HuH-7.5 (cell line): Measurements from ENCODE around the gene HOXA1.

Experiments
- DNase-seq: peaks from one replicate; pipeline ENCODE4 v3.0.0; 2011; ENCODE audit warnings: low spot score

Gene HOXA1

DNA sequence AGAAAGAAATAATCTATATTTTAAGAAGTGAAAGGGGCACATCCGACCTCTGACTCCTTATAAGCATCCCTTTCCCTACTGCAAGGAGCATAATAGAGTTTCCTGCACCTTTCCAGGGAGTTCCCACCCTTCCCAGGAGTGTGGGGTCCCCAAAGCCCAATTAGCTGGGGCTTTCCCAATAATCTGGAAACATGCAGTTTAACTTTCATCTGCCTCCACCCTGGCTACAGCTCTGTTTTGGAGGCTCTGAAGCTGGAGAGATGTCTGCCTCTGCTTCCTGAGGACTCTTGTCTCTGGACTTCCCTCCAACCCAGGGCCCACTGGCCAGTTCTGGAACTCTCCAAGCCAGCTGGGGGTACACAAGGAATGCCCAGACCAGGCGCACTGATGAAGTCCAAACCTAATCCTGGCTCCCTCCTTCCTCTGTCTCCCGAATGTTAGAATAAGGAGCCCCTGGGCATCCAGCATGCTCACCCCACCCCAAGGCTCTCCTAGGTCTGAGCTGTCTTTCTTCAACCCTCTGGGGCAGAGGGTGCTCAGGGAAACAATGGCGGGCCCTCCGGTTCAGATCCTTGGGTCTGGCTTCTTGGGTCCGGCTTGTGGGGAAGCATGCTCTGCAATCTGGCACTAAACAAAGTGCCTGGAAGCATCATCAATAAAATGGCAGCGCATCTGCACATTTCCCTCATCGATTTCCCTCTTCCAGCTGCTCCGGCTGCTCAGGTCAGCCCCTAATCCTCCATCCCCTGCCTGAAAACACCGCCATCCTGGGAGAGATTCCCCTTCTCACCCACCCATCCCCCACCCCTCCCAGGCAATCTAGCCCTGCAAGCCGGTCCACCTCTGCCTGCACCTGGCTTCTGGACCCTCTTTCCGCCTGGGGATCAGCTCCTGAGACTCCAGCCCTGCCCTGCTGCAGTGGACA lies 21.4 kb upstream of the HOXA1 start:
- DNase-seq: no peak

DNA sequence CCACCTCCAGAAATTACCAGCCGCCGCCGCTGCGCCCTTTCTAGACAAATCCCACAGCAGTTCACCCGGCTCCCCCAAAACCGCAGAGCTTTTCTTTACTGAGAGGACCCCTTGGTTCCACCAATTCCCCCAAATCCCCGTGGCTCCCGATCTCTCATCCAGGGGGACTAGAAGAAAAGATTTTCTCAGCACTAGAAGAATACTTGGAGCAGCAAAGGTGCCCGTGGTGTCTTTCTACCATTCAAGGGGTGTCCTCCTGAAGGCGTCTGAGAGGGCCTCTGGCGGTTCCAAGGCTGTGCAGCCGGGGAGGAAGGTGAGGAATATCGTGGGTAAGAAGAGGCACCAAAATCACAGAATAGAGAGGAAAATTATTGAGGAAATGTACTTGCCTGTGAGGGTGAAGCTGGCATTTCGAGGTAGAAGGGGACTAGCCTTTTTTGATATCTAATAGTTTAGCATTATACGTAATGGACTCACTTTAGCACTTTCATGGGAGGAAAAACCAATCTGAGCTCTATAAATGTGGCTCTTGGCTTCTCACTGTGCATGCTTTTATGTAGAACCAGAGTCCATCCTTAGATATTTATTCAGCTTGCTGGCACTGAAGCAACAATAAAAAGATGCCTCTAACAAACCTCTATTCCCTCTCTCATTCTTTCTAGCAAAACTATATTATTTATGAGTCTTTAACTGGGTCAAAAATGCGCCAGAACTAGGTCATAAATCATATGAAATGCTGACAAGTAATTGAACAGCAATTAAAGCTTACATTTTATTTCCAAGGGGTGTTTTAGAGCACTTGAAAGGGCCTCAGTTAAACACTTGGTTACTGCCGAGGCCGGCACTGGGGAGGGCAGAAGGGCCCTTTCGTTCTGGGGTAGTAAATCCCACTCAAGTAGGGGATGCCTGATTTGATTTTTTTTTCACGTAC lies 20.5 kb upstream of the HOXA1 start:
- no peak for DNase-seq

DNA sequence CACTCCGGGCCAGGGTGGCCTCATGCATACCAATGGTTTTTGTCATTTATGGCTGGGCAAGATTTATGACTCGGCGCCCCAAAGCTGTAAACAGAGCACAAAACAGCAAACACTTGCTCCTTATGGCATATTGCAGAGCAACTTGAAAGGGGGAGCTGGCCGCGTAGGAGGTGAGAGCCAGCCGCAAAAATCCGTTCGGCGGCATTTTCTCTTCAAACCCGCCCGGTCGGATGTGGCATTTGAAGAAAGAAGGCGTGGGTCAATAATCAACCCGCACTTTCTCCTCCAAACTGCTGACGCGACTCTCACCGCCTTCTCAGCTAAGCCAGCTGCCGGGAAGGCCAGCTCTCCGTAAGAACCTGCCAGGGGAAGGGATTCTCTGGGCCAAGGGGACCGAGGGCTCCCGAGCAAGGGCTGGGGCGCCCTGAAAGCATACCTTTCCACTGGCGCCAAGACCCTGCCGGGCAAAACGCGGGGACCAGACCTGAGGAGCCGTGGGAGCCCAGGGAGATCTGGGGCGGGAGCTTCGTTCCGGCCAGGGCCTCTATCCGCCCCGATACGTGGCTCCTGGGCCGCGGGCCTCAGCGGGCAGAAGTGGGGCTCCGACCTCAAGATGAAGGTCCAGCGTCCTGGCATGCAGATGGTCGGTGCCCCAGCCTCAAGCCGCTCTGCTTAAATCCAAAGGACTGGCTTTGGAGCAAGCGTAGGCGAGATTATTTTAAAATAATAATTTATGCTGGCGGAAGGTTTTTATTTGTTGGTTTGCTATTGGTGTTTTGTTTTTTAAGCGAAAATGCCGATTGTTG lies 19.6 kb upstream of the HOXA1 start:
- DNase-seq: no peak

DNA sequence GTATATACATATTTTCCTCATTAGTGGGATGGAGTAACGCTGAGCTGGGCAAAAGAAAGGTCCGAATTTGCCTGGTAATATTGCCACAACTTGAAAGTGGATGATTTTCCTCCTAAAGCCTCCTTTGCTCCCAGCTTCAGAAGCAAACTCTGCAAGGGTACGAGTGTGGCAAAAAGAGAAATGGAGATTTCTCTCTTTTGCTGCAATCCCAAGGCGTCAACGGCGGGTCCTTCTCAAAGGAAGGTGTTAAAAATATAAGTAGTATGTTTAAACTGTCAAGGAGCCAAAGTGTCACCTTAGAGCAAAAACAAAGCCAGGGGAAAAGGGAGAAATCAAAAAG lies 19.1 kb upstream of the HOXA1 start:
- no peak for DNase-seq

DNA sequence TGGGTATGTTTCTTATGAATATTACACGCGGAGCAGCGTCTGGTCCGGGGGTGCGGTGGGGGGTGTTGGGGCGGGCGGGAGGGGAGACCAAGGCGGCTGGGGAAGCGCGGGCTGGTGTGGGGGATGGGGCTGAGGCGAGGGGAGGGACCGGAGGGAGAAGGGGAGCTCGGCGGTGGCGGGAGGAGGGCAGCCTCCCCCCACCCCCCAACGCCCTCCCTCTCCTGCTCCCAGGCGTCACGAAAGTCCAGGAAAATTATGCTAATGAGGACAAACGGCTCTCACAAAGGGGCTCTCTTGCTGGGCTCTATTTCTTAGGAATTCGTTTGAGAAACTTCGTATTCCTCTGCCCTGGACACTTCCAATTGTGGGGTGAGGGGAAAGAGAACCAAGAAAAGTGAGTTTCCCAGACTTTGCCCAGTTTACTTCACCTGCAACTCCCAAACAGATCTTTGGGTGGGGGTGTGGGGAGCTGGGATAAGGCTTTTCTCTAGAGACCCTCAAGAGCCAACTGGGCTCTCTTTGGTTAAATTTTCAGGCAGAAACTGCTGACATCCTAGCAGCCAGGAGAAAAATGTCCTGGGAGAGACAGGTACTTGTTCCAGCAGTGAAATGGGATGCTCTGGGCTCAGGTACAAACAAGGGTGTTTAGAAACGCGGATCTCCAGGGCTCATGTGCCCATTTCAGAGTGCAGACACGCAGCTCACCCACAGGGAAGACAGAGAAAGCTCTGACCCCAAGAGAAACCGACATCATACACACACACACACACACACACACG lies 18.4 kb upstream of the HOXA1 start:
- no peak for DNase-seq

DNA sequence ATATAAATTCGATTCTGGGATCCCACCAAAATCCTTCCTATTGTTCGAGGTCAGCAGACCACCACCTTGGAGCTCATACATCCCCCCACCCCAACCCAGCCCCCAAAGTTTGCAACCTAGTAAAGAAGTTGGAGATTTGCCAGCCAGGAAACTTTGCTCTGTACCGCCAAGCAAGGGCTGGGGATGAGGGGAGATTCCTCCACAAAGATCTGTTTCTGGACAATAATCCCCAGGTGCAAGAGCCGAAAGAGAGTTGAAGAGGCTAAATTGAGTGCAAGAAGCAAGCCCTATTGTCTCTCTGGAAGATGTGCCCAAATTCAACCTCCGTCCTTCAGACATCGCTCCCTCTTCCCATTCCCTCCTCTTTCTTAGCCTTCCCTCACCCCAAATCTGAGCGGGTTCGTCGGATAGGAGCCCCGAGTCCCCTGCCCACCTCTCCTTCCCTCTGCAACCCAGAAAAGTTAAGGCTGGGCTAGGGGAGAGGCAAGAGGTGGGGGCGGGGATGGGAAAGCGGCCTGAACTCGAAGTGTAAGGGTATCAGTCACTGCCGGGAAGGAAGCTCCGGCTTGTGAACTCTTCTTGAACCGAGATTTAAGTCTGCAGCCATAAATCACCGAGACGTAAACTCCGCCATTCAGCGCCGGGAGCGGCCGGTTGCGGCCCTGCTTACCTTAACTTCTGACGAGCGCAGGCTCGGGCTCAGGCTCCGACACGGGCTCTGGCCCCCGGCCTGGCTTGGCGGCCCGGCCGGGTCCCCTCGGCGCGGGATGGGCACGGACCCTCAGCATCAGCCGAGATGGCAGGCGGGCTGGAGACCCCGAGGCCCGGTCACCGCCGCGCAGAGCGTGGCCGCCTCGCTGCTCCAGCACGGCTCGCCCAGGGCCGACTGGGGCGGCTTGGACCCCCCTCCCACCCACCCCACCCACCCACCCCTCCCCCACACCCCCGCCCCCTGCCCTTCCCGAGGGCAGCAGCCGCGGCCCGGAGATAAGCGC lies 17.5 kb upstream of the HOXA1 start:
- DNase-seq: no peak

DNA sequence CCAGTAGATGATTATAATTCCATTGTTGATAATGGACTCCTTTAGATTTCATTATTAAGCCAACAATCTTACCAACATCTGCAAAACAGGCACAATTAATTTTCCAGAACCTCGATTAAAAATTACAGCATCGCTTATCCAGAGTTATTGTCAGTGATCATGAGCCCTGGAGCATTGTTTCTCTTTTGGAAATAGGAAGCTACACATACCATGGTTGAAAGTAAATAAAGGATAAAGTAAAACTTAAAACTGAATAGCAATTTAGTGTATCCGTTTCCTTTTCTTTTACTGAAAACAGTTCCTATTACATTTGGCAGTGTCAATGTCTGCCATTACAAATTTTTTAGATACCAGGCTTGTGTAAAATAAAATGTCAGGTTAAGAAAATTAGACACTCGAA lies 16.6 kb upstream of the HOXA1 start:
- DNase-seq: no peak

DNA sequence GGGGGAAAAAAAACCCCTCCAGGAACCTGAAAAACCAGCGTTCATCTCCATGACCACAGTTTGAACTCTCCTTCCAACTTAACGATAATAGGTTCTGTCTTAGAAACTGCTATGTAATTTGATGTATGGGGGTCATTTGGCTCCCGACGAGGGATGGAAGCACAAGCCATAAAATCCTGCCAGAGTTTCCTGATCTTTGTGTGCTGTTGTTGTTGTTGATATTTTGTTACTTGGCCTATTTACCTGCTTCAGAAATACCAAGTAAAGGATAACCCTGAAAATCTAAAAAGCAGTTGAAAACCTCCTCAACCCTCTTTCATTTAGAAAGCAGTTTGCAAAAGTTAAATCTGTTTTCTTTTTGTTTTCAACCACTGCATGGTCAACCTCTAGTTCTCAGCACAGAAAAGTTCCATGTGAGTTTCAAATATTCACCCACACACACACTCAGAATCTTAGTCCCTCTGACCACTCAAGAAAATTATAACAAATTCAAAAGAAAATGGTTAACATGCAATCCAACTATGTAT lies 16.0 kb upstream of the HOXA1 start:
- DNase-seq: no peak

DNA sequence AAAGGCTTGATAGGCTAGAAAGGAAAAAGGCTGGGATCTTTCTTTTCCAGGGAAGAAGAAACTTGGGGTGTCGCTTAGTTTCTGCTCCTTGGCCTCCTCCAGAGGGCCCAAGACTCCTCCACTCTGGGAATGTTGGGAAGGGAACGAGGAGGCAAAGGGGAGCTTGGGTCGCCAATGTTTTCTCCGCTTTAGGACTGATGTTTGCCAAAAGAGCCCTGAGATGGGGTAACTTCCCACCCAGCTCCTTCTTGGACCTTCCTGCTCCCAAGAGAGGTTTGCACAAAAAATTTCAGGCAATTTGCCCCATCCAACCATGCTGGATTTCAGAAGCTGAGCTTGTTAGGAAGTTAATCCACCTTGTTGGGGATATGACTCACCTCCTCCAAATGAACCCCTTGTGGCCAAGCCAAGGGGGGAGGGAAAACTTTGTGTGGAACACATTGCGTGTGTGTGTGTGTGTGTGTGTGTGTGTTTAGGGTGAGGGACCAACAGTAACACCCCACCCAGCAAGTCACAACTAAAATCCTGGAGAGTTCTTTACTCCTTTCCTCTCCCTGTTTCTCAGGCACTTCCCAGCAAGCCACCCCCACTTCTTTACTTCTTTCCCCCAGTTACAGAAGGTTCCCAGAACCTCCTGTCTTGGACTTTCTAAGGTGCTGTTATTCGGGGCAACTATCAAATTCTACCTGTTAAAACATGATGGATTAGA lies 15.4 kb upstream of the HOXA1 start:
- no peak for DNase-seq

DNA sequence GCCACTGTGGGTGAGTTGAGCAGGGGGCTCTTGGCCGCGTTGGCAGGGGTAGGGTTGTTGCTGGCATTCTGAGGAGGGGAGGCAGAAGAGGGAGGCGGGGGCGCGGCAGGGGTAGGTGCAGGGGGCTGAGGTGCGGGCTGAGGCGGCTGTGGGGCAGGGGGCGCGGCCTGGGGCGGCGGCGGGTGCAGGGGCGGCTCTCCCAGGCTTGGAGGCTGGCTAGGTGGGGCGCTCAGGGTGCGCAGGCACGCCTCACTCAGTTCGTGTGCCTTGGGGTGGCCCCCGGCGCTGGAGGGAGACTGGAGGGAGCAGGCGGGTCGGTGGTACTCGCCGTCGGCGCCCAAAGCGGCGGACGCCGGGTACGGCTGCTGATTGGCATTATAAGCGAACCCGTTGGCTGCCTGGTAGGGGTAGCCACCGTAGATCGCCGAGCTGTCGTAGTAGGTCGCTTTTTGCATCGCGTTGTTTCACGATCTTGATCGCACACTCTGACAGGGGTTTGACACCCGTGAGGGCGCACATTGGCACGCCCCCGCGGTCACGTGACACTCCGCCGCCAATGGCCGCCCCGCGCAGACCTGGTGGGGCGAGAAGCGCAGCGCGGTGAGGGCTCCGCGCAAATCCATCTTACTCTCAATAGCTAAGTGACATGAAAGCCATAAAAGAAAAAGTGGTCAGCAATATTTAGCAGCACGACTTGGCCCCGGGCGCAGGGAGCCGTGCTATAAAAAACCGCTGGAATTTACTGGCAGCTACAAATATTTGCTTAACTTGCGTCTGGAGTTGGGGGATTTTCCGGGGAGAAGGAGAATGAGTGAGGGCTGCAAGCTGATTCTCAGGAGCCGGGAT lies 14.6 kb upstream of the HOXA1 start:
- DNase-seq: no peak

DNA sequence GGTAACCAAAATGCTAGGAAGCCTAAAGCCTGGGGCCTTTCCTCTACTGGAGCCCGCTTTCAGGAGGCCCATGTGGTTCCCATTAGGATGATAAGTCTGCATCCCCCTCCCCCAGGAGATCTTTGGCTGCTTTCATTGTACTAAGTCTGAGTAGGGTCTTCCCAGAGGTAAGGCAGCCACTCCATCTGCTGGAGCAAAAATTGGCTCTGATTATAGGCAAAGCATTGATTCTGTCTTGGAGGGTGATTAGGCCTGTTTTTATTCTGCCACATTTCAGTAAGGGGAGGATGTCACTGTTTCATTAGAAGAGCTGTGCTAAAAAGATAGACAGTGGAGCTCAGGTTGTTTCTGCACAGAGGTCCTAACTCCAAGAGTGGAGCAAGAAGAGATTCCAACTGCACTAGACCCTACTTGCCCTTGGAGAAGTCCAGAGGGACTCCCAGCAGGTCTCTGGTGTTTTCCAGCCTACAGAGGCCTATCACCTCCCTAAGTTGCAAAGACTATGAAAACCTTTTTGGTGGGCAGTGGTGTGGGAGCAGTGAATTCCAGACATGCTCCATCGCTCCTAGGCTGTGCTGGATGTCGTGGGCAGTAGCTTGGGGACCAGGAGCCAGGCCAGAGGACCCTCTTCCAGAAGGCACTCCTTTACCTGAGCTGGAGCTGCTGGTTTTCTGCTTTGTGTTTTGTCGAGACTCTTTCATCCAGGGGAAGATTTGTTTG lies 13.8 kb upstream of the HOXA1 start:
- DNase-seq: no peak

DNA sequence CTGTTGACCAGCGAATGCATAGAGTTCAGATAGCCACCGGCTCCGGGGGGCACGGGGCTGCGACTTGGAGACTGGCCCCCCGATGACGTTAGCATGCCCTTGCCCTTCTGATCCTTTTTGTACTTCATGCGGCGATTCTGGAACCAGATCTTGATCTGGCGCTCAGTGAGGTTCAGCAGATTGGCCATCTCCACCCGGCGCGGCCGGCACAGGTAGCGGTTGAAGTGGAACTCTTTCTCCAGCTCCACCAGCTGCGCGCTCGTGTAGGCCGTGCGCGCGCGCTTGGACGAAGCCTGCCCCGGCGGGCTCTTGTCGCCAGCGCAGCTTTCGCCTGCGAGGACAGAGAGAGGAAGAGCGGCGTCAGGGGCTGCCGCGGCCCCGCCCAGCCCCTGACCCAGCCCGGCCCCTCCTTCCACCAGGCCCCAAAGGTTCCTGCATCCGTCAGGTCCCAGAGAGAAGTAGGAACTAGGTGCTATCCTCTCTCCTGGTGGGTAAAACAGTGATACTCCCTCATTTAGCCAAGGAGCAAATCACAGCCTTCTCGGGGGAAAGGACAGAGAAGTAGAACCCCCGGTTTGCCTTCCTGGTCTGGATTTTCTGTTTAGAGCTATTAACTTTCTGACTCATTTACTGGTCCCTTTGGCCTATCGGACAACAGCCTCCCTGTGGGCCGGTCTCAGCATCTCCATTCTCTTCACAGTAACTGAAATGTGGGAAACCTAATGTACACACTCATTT lies 12.8 kb upstream of the HOXA1 start:
- DNase-seq: no peak

DNA sequence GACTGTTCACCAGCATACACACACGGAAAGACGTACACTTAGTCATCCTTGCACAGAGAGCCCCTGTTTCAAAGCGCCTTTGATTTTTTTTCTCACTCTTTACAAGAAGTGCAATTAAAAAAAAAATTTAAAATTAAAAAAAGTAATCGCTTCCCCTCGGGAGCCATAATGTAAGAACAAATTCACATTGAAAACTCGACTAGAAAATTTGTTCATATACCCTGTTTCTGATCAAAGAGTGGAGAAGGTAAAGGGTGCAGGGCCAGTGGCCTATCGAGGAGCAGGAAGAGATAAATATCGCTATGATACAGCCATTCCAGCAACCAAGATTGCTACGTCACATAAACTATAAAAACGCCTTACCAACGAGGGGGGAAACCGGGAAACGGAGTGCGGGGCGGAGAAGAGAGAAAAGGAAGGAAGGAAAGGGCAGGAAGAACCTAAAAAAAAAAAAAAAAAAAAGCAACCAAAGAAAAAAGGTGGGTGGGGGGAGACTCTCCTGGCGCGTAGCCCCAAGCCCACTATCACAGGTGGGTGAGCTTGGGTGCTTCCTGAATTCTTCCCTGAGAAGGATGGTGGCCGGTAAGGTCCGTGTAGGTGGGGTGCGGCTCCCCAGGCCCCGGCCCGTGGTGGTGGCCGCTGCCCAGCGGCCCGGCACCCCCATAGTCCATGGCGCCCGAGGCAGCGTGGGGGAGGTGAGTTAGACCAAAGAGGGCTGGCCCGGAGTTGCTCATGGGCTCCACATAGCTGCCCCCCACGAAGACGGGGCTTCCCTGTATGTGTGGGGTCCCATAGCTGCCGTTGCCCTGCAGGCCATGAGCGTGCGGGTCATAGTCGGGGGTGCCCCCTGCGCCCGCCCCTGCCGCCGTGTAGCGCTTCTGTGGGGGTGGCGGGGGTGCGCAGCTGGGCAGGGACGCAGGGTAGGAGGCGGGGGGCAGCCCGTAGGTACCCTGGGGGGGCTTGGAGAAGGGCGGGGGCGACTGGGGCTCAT lies 11.9 kb upstream of the HOXA1 start:
- DNase-seq: no peak

DNA sequence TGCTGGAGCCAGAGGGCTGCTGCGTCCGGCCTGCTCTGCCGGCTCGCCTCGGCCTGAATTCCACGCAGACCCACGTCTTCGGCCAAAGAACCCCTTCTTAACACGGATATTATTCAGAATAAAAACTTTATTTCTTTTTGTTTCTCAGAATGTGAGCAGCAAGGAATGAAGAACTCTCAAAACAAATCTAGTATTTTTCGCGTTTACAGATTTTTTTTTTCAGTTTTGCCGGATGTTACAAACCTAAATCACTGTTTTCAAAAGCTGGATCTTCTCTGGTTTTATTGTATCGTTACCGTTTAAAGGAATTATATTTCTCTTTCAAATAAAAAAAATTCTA lies 11.1 kb upstream of the HOXA1 start:
- DNase-seq: no peak

DNA sequence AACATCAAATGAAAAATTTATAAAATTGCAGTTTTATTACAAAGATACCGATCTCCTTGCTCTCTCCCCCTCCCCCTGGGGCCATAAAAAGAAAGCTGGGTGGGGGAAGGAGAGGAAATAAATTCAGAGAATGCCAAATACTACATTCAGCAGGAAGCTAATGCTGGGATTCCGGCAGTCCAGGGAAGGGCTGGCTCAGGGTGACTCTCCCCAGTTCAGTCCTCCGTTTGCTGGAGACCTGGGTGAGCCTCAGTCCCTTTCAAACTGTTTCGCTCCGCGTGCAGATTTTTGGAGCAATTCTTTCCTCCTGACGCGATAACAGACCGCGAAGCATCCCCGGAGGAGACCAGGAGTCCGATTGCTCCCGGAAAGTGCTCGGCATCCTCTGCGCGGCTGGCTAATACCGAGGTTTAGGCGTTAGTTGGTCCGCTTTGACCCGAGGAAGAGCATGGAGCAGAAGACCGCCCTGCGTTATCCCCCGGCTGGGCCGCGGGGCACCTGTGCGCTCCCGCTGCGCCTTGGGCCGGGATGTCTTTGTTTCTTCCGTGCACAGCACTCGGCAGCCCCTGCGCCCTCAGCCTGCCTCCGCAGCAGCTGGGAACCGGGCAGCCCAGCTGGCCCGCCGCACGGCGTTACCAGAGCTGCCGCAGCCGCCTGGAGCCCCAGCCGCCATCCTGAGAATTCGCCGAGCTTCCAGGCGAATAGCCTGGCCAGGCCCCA lies 10.5 kb upstream of the HOXA1 start:
- DNase-seq: no peak
